NB4 (cell line): Measurements from ENCODE around the gene MNX1.

Source experiments
- CTCF ChIP-seq: IDR thresholded peaks from one replicate; pipeline ENCODE4 v1.5.1; 2012; ENCODE audit warnings: low read depth, low read length
- MYC ChIP-seq: IDR thresholded peaks from 2 replicates; pipeline ENCODE4 v1.6.1; 2011; ENCODE audit warnings: low read depth, low read length
- TF ChIP-seq, protein P1 (sequence below): IDR thresholded peaks from 2 replicates; pipeline ENCODE4 v1.6.1; 2011; ENCODE audit warnings: low read depth, low read length

GRCh38 chr7:157056957-157057902 is 46.8 kb upstream of the MNX1 start:
- TF ChIP-seq, protein P1, sequence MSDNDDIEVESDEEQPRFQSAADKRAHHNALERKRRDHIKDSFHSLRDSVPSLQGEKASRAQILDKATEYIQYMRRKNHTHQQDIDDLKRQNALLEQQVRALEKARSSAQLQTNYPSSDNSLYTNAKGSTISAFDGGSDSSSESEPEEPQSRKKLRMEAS = no peak
- no peak for TF ChIP-seq CTCF
- TF ChIP-seq MYC = no peak
